Measurements from ENCODE around the gene VAV2. TPM values are rescaled to one million over a fixed set of nuclear protein-coding genes. Genes with fewer than 3 reads are reported as not detected.

Gene VAV2
- total RNA-seq, 1 experiment from 2014 or later, result 24.7 TPM

- no peak for TF ChIP-seq CTCF (IDR thresholded peaks at IDR 0.05)
- no peak for TF ChIP-seq SIN3A (IDR thresholded peaks at IDR 0.05; ENCODE audit: borderline replicate concordance, insufficient read depth, low read depth, low read length)
- no peak for TF ChIP-seq REST (IDR thresholded peaks at IDR 0.05; ENCODE audit: insufficient read depth in 1 of 2, low read depth in 2 of 2, low read length in 1 of 2)
- no peak for TF ChIP-seq TCF7L2 (IDR thresholded peaks at IDR 0.05; ENCODE audit: low read depth, low read length)
- TF ChIP-seq POLR2AphosphoS5 (IDR thresholded peaks at IDR 0.05; ENCODE audit: low read depth, low read length), result no peak
- peaks cover 11% of the 10 kb centered on the region for H3K4me1 ChIP-seq (ENCODE audit: control insufficient read depth, insufficient read depth, low read length)
- no peak for ATAC-seq
- CTCF ChIA-PET, result interaction anchor here (0.9 kb wide), 1 partner anchor 132 kb away, joined by 7 read pairs; no protein-coding TSS in a partner anchor
- DNase-seq (ENCODE audit: low read depth, low spot score), result no peak
- intact Hi-C loops (cut with micrococcal nuclease; ENCODE audit: unreplicated experiment), result no loop called here
- no peak overlapping the region for H3K27ac ChIP-seq (ENCODE audit: low read length)
- in situ Hi-C loops (cut with HindIII; ENCODE audit: low pct_unique_long_range_greater_than_20kb, low sequenced_read_pairs), result no loop called here
- H3K4me3 ChIP-seq (ENCODE audit: low read depth in 2 of 2, low read length in 2 of 2), result no peak overlapping the region
- BruUV-seq (replicated peaks), result no TSS peak
- H3K36me3 ChIP-seq (ENCODE audit: control insufficient read depth, insufficient read depth, low read length), result no peaks in the 10 kb centered on the region
- H3K9me3 ChIP-seq (ENCODE audit: control insufficient read depth, insufficient read depth, low read depth, low read length), result no peaks in the 10 kb centered on the region
- H3K27me3 ChIP-seq (ENCODE audit: control insufficient read depth, insufficient read depth, low read length), result no peaks in the 10 kb centered on the region
- POLR2A ChIA-PET, result no interaction called here
Measured at GRCh38 chr9:133997584-133997983, 5.5 kb upstream of the VAV2 start.

GRCh38 chr9:133996531-133997520 is 4.7 kb upstream of the VAV2 start:
- CTCF ChIA-PET, result interaction anchor here (0.9 kb wide), 1 partner anchor 132 kb away, joined by 7 read pairs; no protein-coding TSS in a partner anchor

More at GRCh38 chr9:133996531-133997520, 4.7 kb upstream of the VAV2 start:
- no peak for ATAC-seq
- intact Hi-C loops (cut with micrococcal nuclease; ENCODE audit: unreplicated experiment) (no loop called here), in situ Hi-C loops (cut with HindIII; ENCODE audit: low pct_unique_long_range_greater_than_20kb, low sequenced_read_pairs) (no loop called here)
- H3K4me3 ChIP-seq (ENCODE audit: low read depth in 2 of 2, low read length in 2 of 2), result no peak overlapping the region
- no peaks in the 10 kb centered on the region for H3K36me3 ChIP-seq (ENCODE audit: control insufficient read depth, insufficient read depth, low read length)
- BruUV-seq (replicated peaks), result no TSS peak
- no peak for DNase-seq (ENCODE audit: low read depth, low spot score)
- peaks cover 11% of the 10 kb centered on the region for H3K4me1 ChIP-seq (ENCODE audit: control insufficient read depth, insufficient read depth, low read length)
- TF ChIP-seq TCF7L2 (IDR thresholded peaks at IDR 0.05; ENCODE audit: low read depth, low read length), result no peak
- TF ChIP-seq CTCF (IDR thresholded peaks at IDR 0.05), result no peak
- TF ChIP-seq SIN3A (IDR thresholded peaks at IDR 0.05; ENCODE audit: borderline replicate concordance, insufficient read depth, low read depth, low read length), result no peak
- TF ChIP-seq REST (IDR thresholded peaks at IDR 0.05; ENCODE audit: insufficient read depth in 1 of 2, low read depth in 2 of 2, low read length in 1 of 2), result no peak
- no peak for TF ChIP-seq POLR2AphosphoS5 (IDR thresholded peaks at IDR 0.05; ENCODE audit: low read depth, low read length)
- no peaks in the 10 kb centered on the region for H3K9me3 ChIP-seq (ENCODE audit: control insufficient read depth, insufficient read depth, low read depth, low read length)
- H3K27ac ChIP-seq (ENCODE audit: low read length), result no peak overlapping the region
- POLR2A ChIA-PET, result no interaction called here
- H3K27me3 ChIP-seq (ENCODE audit: control insufficient read depth, insufficient read depth, low read length), result no peaks in the 10 kb centered on the region
